ENCODE measurements around the gene NEXN.
"Not testable (repeated sequence)": the region's sequence is repeated elsewhere in the genome, so short reads cannot be mapped to it uniquely, and the experiment has no call there.

The NEXN gene

DNA sequence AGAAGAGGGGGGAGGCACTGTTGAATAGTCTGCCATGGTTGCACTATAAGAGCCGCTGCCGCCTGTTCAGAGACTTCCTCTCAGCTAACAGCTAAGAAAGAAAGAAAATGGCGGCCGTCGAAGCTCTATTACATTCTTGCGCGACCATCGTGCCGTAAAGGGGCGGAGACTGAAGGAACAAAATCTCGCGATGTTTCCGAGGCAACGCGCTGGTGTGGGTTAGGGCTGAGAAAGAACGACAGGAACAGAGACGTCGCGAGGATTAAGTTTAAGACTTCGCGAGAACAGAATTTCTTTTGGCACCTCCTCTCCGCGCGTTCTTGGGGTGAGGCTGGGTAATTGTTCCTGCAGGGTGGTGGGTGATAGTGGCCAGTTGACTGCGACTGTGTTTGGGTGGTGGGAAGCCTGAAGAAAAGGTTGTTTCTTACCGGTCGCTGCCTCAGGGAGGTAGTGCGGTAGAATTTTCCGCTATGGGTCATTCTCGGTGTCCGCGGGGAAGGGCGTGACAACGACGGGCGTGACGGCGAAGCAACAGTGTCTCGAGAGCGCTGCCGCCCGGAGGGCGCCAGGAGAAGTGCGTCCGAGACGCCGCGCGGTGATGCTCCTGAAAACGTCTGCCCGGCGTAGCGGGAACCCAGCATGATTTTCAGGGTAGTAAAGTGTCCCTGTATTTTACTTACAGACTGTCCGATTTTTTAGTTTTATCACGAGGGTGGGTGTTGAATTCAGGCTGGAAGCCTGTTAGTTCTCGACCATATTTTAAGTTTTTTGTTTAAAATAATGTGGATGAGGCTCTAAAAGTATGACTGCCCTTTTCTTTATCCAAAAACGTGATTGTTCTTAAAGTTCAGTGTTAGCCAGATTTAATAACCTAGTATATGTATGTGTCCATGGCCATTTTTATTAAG, 90.8 kb downstream of the NEXN start, which contains the start of gene FUBP1:
Gene FUBP1 (minus strand): TSS at position 104 of the 908 bp plus-strand sequence. CDS start 68 bp downstream, at position 36.
- DNase-seq (ENCODE audit: low read depth) = peak; percentile 99
- H3K4me3 ChIP-seq (ENCODE audit: low read length) = peak within 1 kb of the TSS; percentile 91
- TF ChIP-seq, protein P1, sequence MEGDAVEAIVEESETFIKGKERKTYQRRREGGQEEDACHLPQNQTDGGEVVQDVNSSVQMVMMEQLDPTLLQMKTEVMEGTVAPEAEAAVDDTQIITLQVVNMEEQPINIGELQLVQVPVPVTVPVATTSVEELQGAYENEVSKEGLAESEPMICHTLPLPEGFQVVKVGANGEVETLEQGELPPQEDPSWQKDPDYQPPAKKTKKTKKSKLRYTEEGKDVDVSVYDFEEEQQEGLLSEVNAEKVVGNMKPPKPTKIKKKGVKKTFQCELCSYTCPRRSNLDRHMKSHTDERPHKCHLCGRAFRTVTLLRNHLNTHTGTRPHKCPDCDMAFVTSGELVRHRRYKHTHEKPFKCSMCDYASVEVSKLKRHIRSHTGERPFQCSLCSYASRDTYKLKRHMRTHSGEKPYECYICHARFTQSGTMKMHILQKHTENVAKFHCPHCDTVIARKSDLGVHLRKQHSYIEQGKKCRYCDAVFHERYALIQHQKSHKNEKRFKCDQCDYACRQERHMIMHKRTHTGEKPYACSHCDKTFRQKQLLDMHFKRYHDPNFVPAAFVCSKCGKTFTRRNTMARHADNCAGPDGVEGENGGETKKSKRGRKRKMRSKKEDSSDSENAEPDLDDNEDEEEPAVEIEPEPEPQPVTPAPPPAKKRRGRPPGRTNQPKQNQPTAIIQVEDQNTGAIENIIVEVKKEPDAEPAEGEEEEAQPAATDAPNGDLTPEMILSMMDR (IDR thresholded peaks at IDR 0.05; ENCODE audit: insufficient read depth, low read depth, low read length, missing control alignments) = peak; percentile 74

DNA sequence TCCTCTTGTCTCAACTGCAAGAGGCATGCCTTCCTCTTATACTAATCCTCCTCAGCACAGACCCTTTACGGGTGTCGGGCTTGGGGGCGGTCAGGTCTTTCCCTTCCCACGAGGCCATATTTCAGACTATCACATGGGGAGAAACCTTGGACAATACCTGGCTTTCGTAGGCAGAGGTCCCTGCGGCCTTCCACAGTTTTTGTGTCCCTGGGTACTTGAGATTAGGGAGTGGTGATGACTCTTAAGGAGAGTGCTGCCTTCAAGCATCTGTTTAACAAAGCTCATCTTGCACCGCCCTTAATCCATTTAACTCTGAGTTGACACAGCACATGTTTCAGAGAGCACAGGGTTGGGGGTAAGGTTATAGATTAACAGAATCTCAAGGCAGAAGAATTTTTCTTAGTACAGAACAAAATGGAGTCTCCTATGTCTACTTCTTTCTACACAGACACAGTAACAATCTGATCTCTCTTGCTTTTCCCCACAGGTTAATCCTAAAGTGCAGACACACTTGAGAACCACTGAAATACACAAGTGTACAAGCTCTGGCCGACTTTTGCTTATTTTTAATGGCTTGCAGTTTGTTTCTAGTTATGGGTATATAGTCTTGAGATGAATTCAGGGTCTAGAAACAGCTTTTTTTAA, 95.0 kb downstream of the NEXN start:
- H3K4me3 ChIP-seq (ENCODE audit: low read length) = not testable (repeated sequence)

DNA sequence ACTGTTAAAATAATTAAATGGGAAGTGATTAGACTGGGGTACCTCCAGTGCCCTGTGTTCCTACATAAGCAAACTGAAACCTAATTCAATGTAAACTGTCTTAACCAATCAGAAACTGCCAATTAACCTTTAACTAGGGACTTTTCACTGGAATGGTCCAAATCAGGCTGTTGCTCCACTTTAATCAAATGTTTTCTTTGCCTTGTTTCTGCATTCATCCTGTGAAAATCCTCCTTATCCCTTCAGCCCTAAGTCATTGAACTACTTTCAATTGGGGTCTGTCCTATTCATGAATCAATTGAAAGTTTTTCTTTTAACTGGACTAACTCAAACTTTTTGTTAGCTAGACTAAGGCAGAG, 95.6 kb downstream of the NEXN start:
- DNase-seq (ENCODE audit: low read depth) = no peak
- TF ChIP-seq, protein P1 (IDR thresholded peaks at IDR 0.05; ENCODE audit: insufficient read depth, low read depth, low read length, missing control alignments) = no peak
- no peak overlapping the region for H3K4me3 ChIP-seq (ENCODE audit: low read length)

More for the DNA sequence above, 95.0 kb downstream of the NEXN start:
- not testable (repeated sequence) for DNase-seq (ENCODE audit: low read depth)

DNA sequence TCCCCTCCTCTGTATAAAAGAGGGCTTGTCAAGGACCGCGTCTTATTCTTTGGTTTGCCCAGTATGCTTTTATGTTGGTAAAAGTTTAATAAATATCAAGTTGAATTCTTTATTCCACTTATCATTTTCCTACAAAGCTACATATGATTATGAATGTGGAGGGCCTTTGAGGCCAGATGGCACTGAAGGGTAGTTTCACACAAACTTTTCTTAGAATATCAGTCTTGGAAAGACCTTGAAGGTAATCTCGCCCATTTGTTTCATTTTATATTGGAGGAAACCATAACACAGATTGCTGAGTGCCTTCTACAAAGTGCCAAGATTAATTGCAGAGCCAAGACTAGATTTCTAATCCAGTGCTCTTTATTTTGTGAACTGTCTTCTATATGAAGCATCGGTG, 96.2 kb downstream of the NEXN start:
- H3K4me3 ChIP-seq (ENCODE audit: low read length) = no peak overlapping the region
- TF ChIP-seq, protein P1 (IDR thresholded peaks at IDR 0.05; ENCODE audit: insufficient read depth, low read depth, low read length, missing control alignments) = no peak
- DNase-seq (ENCODE audit: low read depth) = no peak

DNA sequence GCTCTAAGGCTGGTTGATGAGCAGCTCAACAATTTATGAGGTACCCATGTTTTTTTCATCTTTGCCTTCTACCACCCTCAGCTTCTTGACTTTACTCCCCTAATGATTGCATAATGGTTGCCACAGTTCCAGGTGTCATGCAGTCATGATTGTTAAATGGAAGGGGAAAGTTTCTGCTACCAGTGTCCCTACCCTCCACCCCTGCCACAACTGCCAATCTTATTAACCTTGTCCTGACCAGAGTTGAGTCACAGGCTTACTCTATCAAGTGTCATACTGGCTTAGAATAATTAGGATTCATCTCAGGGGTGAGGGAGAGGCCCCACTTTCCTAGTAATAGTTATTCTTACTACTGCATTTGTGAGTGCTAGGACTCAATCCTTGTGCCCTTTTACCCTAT, 98.4 kb downstream of the NEXN start:
- DNase-seq (ENCODE audit: low read depth) = no peak
- H3K4me3 ChIP-seq (ENCODE audit: low read length) = no peak overlapping the region
- TF ChIP-seq, protein P1 (IDR thresholded peaks at IDR 0.05; ENCODE audit: insufficient read depth, low read depth, low read length, missing control alignments) = no peak

DNA sequence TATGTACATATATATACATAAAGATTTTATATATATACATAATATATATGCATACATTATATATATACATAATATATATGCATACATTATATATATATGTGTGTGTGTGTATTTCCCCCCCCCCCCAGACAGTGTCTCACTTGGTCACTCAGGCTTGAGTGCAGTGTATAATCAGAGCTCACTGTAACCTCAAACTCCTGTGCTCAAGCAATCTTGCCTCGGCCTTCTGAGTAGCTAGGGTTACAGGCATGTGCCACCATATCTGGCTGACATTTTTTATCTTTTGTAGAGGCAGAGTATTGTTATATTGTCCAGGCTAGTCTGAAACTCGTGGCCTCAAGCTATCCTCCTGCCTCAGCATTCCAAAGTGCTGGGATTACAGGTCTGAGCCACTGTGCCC, 99.5 kb downstream of the NEXN start:
- TF ChIP-seq, protein P1 (IDR thresholded peaks at IDR 0.05; ENCODE audit: insufficient read depth, low read depth, low read length, missing control alignments) = no peak
- no peak for DNase-seq (ENCODE audit: low read depth)

DNA sequence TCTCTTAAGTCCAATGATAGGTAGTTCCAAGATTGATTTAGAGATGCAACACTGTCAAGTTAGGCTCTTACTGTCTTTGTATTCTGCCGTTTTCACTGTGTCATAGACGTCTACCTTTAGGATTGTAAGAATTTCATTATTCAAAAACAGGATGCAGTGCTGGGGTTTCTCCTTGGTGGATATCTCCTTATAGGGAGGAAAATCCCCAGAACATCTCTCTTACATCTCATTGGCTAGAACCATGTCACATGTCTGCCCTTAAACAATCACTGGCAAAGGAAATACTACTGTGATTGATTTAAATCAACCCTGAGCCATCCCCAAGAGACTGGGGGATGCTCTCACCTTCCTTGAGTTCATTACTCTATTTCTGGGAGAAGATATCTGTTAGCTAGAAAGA, 101.3 kb downstream of the NEXN start:
- no peak overlapping the region for H3K4me3 ChIP-seq (ENCODE audit: low read length)
- no peak for DNase-seq (ENCODE audit: low read depth)
- TF ChIP-seq, protein P1 (IDR thresholded peaks at IDR 0.05; ENCODE audit: insufficient read depth, low read depth, low read length, missing control alignments) = no peak

More for the DNA sequence above, 99.5 kb downstream of the NEXN start:
- H3K4me3 ChIP-seq (ENCODE audit: low read length) = no peak overlapping the region

Measured in epithelial cell of esophagus (primary cell).